ENCODE measurements around the gene ATP6V0A1.
"Not testable (repeated sequence)": the region's sequence is repeated elsewhere in the genome, so short reads cannot be mapped to it uniquely, and the experiment has no call there.

ATP6V0A1 gene

GRCh38 chr17:42541041-42541833 is 82.6 kb downstream of the ATP6V0A1 start:
- DNase-seq (ENCODE audit: low spot score), result peak; percentile 38

- DNase-seq (ENCODE audit: low spot score), result no peak
Observed at GRCh38 chr17:42543190-42544079, 84.8 kb downstream of the ATP6V0A1 start.

GRCh38 chr17:42544874-42545283 is 86.2 kb downstream of the ATP6V0A1 start:
- DNase-seq (ENCODE audit: low spot score), result no peak

DNA sequence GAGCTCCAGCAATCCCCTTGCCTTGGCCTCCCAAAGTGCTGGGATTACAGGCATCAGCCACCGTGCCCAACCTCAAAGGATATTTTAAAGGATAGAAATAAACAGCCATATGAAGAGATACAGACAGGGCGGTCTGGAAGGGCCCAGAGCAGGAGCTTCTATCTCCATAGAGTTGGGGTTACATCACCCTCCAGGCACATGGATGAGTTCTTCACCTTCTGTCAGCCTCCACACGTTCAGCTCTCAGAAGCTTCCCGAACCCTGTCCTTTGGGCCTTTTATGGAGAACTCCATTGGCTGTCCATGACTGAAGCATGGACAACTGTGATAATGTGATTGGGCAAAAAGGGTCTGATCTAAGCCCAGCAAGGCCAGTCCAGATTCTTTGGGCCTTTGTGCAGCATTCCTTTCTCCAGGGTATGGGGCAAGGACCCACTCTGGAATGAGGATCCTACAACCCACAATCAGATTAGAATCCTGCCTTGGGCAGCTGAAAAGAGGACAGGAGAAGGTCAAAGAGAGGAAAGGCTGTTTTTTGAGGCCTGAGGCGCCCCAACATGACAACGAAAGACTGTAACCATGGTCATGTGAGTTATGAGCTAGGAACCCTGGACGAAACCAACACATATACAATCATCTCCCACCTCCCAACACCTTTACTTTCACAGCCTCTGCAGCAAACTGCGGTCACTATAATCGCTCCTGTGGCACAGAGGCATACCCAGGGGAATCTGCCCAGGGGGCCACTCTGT is 87.3 kb downstream of the ATP6V0A1 start:
- not testable (repeated sequence) for DNase-seq (ENCODE audit: low spot score)

GRCh38 chr17:42547001-42547461 is 88.4 kb downstream of the ATP6V0A1 start:
- DNase-seq (ENCODE audit: low spot score), result no peak

GRCh38 chr17:42547698-42548069 is 89.0 kb downstream of the ATP6V0A1 start:
- DNase-seq (ENCODE audit: low spot score), result no peak

GRCh38 chr17:42548070-42548837 is 89.6 kb downstream of the ATP6V0A1 start:
- DNase-seq (ENCODE audit: low spot score), result peak; percentile 73

- DNase-seq (ENCODE audit: low spot score), result no peak
Observed at GRCh38 chr17:42548993-42549755, 90.5 kb downstream of the ATP6V0A1 start.

GRCh38 chr17:42552736-42553135 is 94.1 kb downstream of the ATP6V0A1 start, which contains the start of gene HSD17B1:
Gene HSD17B1 (plus strand): TSS chr17:42552923. CDS start chr17:42552934, 11 bp downstream.
- not testable (repeated sequence) for DNase-seq (ENCODE audit: low spot score)

DNA sequence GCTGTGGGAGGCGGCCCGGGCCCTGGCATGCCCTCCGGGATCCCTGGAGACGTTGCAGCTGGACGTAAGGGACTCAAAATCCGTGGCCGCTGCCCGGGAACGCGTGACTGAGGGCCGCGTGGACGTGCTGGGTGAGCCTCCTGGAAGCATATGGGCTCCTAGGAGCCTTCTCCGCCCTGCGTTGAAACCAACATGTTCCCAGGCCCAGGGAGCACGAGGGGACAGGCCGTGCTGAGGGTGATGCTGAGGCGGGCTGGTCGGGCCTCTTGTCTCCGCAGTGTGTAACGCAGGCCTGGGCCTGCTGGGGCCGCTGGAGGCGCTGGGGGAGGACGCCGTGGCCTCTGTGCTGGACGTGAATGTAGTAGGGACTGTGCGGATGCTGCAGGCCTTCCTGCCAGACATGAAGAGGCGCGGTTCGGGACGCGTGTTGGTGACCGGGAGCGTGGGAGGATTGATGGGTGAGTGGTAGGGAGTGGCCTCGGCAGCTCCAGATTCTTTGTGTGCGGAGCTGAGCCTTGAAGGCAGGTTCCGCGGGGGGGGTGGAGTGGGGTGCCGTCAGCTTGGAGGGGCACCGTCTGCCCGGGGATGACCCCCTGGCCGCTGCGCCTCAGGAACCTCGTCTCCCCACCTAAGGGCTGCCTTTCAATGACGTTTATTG is 94.6 kb downstream of the ATP6V0A1 start:
- no peak for DNase-seq (ENCODE audit: low spot score)

DNA sequence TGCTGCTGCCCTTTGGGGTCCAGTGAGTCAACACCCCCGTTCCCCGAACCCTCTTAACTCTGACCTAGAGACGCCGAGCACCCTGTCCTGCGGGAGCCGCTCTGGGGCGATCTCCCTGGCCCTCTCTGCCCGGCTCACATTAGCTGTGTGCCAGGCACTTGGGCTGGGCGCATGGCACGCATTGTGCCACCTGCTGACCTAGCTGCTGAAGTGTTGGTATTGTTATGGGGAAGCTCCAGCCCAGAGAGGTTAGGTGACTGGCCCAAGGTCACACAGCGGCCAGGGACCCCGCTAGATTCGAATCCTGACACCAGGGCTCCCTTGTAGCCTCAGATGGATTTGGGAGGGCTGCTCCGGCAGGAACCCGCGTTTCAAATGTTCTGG is 95.2 kb downstream of the ATP6V0A1 start:
- DNase-seq (ENCODE audit: low spot score), result peak; percentile 34

DNA sequence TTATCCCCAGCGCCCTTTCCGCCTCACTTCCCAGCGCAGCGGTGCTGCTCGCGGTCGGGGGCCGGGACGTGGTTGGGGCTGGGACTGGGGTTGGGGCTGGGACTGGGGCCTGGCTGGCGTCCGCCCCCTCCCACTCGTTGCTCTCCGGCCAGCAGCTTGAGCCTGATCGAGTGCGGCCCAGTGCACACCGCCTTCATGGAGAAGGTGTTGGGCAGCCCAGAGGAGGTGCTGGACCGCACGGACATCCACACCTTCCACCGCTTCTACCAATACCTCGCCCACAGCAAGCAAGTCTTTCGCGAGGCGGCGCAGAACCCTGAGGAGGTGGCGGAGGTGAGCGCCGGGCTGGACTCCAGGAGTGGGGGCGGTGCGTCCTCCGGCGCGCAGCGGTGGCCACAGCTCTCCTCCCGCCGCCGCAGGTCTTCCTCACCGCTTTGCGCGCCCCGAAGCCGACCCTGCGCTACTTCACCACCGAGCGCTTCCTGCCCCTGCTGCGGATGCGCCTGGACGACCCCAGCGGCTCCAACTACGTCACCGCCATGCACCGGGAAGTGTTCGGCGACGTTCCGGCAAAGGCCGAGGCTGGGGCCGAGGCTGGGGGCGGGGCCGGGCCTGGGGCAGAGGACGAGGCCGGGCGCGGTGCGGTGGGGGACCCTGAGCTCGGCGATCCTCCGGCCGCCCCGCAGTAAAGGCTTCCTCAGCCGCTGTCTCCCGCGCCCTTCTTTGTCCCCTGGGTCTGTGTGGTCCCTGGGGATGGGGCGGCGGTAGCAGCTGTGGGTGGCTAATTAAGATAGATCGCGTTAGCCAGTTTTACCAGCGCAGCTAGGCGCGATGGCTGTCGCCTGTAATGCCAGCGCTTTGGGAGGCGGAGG is 95.8 kb downstream of the ATP6V0A1 start:
- DNase-seq (ENCODE audit: low spot score), result peak; percentile 85

- no peak for DNase-seq (ENCODE audit: low spot score)
Observed at GRCh38 chr17:42555122-42555622, 96.5 kb downstream of the ATP6V0A1 start.

DNA sequence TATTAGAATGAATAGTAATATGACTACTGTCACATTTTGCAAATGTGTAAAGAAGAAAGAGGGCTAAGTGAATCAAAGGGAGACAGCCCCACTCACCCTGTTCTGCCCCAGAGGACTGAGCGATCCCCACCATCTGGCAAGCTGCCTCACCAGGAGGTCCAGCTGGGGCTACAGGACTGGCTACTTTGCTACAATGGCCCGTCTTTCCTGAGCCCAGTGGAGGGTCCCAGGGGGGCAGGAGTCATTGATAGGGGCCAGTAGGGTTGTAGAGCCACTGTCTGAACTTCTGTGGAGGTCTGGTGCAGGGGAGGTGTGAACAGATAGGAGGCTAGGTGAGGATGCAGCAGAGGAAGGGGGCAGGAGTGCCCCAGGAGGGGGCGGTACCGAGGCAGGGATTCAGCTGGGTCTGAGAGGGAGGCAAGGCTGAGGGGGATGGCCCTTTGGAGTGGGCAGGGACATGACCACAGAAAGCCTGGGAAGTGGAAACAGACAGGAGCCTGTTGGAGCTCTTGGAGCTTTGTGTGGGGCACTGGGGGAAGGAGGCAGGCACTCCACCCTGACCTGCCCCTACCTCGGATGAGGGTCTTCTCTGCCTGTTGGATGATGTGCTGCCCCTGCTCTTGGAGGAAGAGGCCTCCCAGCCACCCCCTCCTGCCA is 97.4 kb downstream of the ATP6V0A1 start:
- not testable (repeated sequence) for DNase-seq (ENCODE audit: low spot score)

DNA sequence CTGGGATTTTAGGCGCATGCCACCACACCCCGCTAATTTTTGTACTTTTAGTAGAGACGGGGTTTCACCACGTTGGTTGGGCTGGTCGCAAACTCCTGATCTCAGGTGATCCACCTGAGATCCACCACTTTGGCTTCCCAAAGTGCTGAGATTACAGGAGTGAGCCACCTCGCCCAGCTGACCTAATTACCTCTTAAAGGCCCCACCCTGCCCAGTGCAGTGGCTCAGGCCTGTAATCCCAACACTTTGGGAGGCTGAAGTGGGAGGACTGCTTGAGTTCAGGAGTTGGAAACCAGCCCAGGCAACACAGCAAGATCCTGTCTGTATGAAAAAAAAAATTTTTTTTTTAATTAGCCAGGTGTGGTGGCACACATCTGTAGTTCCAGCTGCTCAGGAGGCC is 100.4 kb downstream of the ATP6V0A1 start:
- no peak for DNase-seq (ENCODE audit: low spot score)

GRCh38 chr17:42560246-42560645 is 101.6 kb downstream of the ATP6V0A1 start:
- DNase-seq (ENCODE audit: low spot score), result no peak

- peak; percentile 96 for DNase-seq (ENCODE audit: low spot score)
Observed at GRCh38 chr17:42561897-42562387, 103.3 kb downstream of the ATP6V0A1 start, which contains the start of gene COASY. Gene COASY (plus strand): TSS chr17:42562148. CDS start chr17:42562623, 475 bp downstream.

All from activated CD4-positive, alpha-beta T cell treated with anti-CD3 and anti-CD28 coated beads, Interleukin-2, Interleukin-4, amounts not matched to agents 100 ng/mL and 50 ng/mL, durations not matched to agents 16 hours and 8 hours (primary cell).